HEK293 (cell line): Measurements from ENCODE around the gene HSPA2.

ENCODE experiments used
- ZNF530 ChIP-seq: fragments of 450-650 bp; formaldehyde crosslinking; IDR thresholded peaks from 2 replicates; pipeline ENCODE4 v1.5.1; 2016; ENCODE audit warnings: low read depth, missing biosample characterization, missing genetic modification characterization
- TF ChIP-seq, protein P1 (sequence below): sonication (generic); formaldehyde crosslinking; IDR thresholded peaks from 2 replicates; pipeline ENCODE4 v1.8.1; 2022; ENCODE audit warnings: mild to moderate bottlenecking, moderate library complexity, missing genetic modification reagents

DNA sequence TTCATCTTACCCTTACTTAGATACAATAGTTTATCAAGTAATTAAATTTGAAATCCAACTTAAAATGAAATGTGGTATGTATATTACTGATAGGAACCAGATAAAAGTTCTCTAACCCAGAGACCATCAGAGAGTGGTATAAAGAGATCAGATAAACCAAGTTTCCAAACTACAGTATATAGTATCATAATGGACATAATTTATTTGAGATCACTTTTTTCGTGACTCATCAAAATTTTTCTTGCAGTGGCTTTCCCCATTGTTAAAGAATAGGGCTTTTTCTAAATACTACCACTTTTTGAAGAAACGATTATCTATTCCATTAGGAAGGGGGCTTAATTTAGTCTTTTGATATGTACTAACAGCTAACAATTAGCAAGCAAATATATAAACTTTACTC lies 15.2 kb upstream of the HSPA2 start:
- TF ChIP-seq ZNF530 (tag by site-specific recombination): no peak
- TF ChIP-seq, protein P1, sequence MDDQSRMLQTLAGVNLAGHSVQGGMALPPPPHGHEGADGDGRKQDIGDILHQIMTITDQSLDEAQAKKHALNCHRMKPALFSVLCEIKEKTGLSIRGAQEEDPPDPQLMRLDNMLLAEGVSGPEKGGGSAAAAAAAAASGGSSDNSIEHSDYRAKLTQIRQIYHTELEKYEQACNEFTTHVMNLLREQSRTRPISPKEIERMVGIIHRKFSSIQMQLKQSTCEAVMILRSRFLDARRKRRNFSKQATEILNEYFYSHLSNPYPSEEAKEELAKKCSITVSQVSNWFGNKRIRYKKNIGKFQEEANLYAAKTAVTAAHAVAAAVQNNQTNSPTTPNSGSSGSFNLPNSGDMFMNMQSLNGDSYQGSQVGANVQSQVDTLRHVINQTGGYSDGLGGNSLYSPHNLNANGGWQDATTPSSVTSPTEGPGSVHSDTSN: no peak
